ENCODE data around the gene SCGB1C1.

SCGB1C1 gene

DNA sequence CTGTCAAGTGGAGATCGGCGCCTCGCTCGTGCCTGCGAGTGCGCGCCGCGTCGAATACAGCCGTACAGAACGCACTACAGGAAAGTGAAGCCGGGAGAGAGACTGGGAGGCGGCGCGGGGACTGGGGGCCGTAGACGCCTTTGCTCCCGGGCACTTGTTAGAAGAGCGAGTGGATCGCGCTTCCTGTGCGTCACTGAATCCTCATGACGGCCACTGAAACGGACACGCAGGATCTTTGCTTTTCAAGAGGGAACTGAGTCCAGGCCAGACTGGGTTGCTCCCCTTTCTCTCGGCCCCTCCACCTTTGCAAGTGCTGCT is 14.9 kb downstream of the SCGB1C1 start:
- peak overlapping the region; percentile 99 for H3K27ac ChIP-seq (ENCODE audit: low read depth, low read length)
- peak overlapping the region; percentile 91 for H3K4me3 ChIP-seq (ENCODE audit: low read length)
- peak overlapping the region; percentile 99 for H3K9ac ChIP-seq (ENCODE audit: low read length)
- H3K4me1 ChIP-seq (ENCODE audit: control insufficient read depth, insufficient read depth, low read length): peaks cover 23% of the 10 kb centered on the region
- peaks cover 56% of the 10 kb centered on the region for H3K36me3 ChIP-seq (ENCODE audit: control insufficient read depth, insufficient read depth, low read length)
- H3K27me3 ChIP-seq (ENCODE audit: control insufficient read depth, insufficient read depth, low read length): no peaks in the 10 kb centered on the region

DNA sequence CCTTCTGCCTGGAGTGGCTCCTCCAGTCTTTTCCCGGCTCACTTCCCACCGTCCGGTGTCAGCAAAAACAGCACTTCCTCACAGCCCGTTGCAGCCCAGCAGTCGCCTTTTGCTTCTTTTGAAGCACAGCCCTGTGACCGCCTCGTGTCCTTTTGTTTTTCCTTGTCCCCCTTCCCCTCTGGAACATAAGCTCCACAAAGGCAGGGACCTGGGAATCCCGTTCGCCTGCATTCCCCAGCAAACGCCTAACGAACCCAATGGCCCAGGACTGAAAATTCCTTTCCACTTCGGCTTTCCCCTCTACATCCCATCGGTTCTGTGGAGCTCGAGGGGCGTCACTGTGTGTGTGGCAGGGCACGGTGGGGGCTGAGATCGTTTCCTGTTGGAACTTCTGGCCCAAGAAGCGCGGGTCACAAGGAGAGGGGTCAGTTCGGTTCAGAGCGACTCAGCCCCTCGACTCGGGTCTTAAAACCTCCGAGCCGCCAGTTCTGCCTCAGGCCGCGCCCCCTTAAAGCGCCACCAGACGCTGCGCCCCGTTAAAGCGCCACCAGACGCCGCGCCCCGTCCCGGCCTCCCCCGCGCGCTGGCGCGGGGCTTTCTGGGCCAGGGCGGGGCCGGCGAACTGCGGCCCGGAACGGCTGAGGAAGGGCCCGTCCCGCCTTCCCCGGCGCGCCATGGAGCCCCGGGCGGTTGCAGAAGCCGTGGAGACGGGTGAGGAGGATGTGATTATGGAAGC is 15.5 kb downstream of the SCGB1C1 start:
- peak overlapping the region; percentile 91 for H3K4me3 ChIP-seq (ENCODE audit: low read length)
- peak overlapping the region; percentile 99 for H3K9ac ChIP-seq (ENCODE audit: low read length)
- H3K36me3 ChIP-seq (ENCODE audit: control insufficient read depth, insufficient read depth, low read length): peaks cover 58% of the 10 kb centered on the region
- H3K27me3 ChIP-seq (ENCODE audit: control insufficient read depth, insufficient read depth, low read length): no peaks in the 10 kb centered on the region
- peak overlapping the region; percentile 99 for H3K27ac ChIP-seq (ENCODE audit: low read depth, low read length)
- peaks cover 23% of the 10 kb centered on the region for H3K4me1 ChIP-seq (ENCODE audit: control insufficient read depth, insufficient read depth, low read length)

DNA sequence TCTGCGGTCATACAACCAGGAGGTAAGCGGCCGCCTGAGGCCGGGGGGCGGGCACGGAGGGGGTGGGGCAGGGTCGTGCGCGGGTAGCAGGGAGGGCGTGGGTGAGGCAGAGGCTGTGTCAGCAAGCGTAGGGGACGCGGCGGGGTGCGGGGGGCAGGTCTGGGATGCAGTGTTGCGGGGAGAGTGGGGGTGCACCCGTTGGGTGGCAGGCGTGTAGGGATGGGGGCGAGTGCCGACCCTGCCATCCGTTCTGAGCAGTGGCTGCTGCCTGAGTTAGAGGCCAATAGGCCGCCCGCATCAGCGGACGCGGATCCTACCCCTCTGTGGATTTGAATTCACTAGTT is 16.0 kb downstream of the SCGB1C1 start:
- peaks cover 56% of the 10 kb centered on the region for H3K36me3 ChIP-seq (ENCODE audit: control insufficient read depth, insufficient read depth, low read length)
- no peaks in the 10 kb centered on the region for H3K27me3 ChIP-seq (ENCODE audit: control insufficient read depth, insufficient read depth, low read length)
- peak overlapping the region; percentile 99 for H3K27ac ChIP-seq (ENCODE audit: low read depth, low read length)
- H3K4me3 ChIP-seq (ENCODE audit: low read length): peak overlapping the region; percentile 91
- peaks cover 23% of the 10 kb centered on the region for H3K4me1 ChIP-seq (ENCODE audit: control insufficient read depth, insufficient read depth, low read length)
- peak overlapping the region; percentile 66 for H3K9ac ChIP-seq (ENCODE audit: low read length)

DNA sequence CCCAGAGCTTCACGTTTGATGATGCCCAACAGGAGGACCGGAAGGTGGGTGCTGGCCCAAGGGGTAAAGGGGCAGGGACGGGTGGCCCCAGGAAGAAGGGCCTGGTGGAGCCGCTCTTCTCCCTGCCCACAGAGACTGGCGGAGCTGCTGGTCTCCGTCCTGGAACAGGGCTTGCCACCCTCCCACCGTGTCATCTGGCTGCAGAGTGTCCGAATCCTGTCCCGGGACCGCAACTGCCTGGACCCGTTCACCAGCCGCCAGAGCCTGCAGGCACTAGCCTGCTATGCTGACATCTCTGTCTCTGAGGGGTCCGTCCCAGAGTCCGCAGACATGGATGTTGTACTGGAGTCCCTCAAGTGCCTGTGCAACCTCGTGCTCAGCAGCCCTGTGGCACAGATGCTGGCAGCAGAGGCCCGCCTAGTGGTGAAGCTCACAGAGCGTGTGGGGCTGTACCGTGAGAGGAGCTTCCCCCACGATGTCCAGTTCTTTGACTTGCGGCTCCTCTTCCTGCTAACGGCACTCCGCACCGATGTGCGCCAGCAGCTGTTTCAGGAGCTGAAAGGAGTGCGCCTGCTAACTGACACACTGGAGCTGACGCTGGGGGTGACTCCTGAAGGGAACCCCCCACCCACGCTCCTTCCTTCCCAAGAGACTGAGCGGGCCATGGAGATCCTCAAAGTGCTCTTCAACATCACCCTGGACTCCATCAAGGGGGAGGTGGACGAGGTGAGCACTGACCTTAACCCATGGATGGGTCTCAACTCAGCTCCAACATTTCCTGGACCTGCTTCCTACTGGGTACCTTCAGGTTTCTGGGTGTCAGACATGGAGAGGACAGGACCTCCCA is 16.6 kb downstream of the SCGB1C1 start:
- no peaks in the 10 kb centered on the region for H3K27me3 ChIP-seq (ENCODE audit: control insufficient read depth, insufficient read depth, low read length)
- H3K27ac ChIP-seq (ENCODE audit: low read depth, low read length): peak overlapping the region; percentile 99
- H3K36me3 ChIP-seq (ENCODE audit: control insufficient read depth, insufficient read depth, low read length): peaks cover 56% of the 10 kb centered on the region
- peak overlapping the region; percentile 91 for H3K4me3 ChIP-seq (ENCODE audit: low read length)
- peaks cover 23% of the 10 kb centered on the region for H3K4me1 ChIP-seq (ENCODE audit: control insufficient read depth, insufficient read depth, low read length)
- H3K9ac ChIP-seq (ENCODE audit: low read length): peak overlapping the region; percentile 66

DNA sequence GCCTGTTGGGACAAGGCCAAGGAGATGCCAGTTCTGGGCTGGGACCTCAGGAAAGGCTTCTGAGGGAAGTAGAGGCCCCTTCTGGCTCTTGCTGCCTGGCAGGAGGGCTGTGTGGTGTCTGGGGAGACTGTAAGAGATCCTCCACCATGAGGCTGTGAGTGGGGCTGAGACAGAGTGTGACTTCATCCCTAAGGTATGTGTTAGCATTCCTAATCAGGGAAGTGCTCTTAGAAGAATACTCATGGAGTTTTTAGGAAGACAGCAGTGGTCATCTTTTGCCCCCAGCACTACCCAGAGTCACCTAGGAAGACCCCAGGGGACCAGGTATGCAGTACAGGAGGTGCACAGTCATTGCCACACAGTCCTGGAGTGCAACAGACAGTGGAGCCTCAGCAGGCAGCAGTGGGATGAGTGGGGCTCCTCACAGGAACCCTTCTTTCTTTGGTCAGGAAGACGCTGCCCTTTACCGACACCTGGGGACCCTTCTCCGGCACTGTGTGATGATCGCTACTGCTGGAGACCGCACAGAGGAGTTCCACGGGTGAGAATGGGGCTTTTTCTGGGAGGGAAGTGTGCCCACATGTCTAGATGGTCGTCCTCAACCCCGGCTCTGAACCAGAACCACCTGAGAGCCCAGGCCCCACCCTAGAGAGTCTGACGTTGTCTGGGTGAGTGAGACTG is 17.4 kb downstream of the SCGB1C1 start:
- Histone ChIP-seq H3K36me3 (ENCODE audit: control insufficient read depth, insufficient read depth, low read length) (peaks cover 52% of the 10 kb centered on the region), H3K27me3 (ENCODE audit: control insufficient read depth, insufficient read depth, low read length) (no peaks in the 10 kb centered on the region), H3K27ac (ENCODE audit: low read depth, low read length) (no peak overlapping the region), H3K4me1 (ENCODE audit: control insufficient read depth, insufficient read depth, low read length) (peaks cover 23% of the 10 kb centered on the region), H3K4me3 (ENCODE audit: low read length) (no peak overlapping the region), H3K9ac (ENCODE audit: low read length) (no peak overlapping the region)

DNA sequence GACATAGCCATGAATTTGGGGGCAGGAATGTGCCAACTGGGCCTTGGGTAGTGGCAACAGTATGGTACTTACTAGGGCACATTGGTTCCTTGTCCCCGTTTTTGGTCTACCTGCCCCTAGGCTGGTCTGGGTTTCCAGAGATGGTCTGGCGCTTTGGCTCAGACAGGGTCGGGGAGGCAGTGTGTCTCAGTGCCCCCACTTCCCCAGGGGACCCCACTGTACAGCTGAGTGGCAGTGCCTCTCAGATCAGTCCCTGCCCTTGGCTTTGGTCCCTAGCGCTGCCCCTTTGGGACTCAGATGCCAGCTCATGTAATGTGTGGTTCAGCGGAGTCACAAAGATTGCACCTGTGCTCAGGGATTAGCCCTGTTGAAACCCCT is 17.9 kb downstream of the SCGB1C1 start:
- peaks cover 48% of the 10 kb centered on the region for H3K36me3 ChIP-seq (ENCODE audit: control insufficient read depth, insufficient read depth, low read length)
- H3K4me1 ChIP-seq (ENCODE audit: control insufficient read depth, insufficient read depth, low read length): peaks cover 20% of the 10 kb centered on the region
- no peaks in the 10 kb centered on the region for H3K27me3 ChIP-seq (ENCODE audit: control insufficient read depth, insufficient read depth, low read length)
- H3K4me3 ChIP-seq (ENCODE audit: low read length): no peak overlapping the region
- H3K9ac ChIP-seq (ENCODE audit: low read length): no peak overlapping the region
- no peak overlapping the region for H3K27ac ChIP-seq (ENCODE audit: low read depth, low read length)

DNA sequence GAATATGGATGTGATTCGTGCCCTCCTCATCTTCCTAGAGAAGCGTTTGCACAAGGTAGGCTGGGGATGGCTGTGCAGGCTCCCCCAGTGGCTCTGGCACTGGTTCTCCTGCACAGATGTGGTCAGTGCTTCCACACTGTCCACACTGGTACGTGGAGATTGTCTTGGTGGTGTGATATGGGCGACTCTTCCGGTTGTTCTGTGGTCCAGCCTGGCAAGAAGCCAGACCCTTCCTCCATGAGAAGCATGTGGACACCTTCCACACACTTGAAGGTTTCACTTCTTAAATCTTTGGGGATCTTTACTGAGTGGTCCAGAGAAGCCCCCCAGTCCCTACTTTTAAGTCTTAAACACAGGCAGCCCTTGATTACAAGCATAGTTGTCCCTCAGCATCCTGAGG is 18.4 kb downstream of the SCGB1C1 start:
- Histone ChIP-seq H3K36me3 (ENCODE audit: control insufficient read depth, insufficient read depth, low read length) (peaks cover 50% of the 10 kb centered on the region), H3K27ac (ENCODE audit: low read depth, low read length) (no peak overlapping the region)

DNA sequence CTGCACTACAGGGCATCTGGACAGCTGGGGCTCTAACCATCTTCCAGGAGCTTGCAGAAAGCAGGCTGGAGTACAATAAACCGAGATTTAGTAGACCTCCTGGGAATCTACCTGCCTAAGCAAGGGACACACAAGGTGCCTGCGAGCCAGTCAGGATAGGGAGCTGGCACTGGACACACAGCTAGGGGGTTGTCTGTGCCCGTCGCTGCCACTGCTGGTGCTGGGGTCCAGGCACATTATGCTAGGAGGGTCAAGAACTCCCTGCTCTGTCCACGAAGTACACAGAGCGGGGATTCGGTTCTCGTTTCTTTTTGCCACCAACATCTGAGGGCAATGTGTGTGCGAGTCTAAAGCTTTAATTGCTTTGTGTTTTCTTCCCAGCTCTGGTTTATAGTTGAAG is 18.9 kb downstream of the SCGB1C1 start:
- H3K27ac ChIP-seq (ENCODE audit: low read depth, low read length): no peak overlapping the region
- H3K4me1 ChIP-seq (ENCODE audit: control insufficient read depth, insufficient read depth, low read length): peaks cover 13% of the 10 kb centered on the region
- H3K36me3 ChIP-seq (ENCODE audit: control insufficient read depth, insufficient read depth, low read length): peaks cover 53% of the 10 kb centered on the region
- H3K27me3 ChIP-seq (ENCODE audit: control insufficient read depth, insufficient read depth, low read length): no peaks in the 10 kb centered on the region
- H3K4me3 ChIP-seq (ENCODE audit: low read length): no peak overlapping the region
- H3K9ac ChIP-seq (ENCODE audit: low read length): no peak overlapping the region

More for the DNA sequence above, 18.4 kb downstream of the SCGB1C1 start:
- no peak overlapping the region for H3K9ac ChIP-seq (ENCODE audit: low read length)
- H3K27me3 ChIP-seq (ENCODE audit: control insufficient read depth, insufficient read depth, low read length): no peaks in the 10 kb centered on the region
- peaks cover 15% of the 10 kb centered on the region for H3K4me1 ChIP-seq (ENCODE audit: control insufficient read depth, insufficient read depth, low read length)
- no peak overlapping the region for H3K4me3 ChIP-seq (ENCODE audit: low read length)

DNA sequence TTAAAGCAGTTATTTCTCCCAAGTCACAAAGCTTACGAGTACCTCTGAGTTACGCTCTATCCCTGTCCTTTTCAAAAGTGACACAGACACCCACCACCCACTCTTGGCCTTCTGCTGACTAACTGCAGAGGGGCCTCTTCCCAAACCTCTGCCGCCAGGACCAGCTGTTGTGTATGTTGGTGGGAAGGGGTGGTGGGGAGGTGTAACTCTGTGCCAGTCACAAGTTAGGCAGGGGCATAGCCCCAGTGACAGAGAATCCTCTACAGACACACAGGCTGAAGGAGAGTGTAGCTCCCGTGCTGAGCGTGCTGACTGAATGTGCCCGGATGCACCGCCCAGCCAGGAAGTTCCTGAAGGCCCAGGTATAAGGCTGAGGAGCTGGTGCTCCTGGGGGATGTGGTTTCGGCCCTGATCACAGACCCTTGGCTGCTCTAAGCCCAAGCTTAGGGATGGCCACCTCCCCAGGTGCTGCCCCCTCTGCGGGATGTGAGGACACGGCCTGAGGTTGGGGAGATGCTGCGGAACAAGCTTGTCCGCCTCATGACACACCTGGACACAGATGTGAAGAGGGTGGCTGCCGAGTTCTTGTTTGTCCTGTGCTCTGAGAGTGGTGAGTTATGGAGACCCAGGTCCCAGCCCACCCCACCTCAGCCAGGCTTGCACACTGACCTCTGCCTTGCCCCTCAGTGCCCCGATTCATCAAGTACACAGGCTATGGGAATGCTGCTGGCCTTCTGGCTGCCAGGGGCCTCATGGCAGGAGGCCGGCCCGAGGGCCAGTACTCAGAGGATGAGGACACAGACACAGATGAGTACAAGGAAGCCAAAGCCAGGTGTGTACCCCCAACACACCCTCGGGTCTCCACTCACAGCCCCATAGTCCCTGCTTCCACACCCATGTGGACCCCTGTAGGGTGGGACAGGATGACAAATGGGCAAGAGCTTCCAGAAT is 19.5 kb downstream of the SCGB1C1 start:
- H3K27ac ChIP-seq (ENCODE audit: low read depth, low read length): no peak overlapping the region
- peaks cover 53% of the 10 kb centered on the region for H3K36me3 ChIP-seq (ENCODE audit: control insufficient read depth, insufficient read depth, low read length)
- peaks cover 13% of the 10 kb centered on the region for H3K4me1 ChIP-seq (ENCODE audit: control insufficient read depth, insufficient read depth, low read length)
- H3K4me3 ChIP-seq (ENCODE audit: low read length): no peak overlapping the region
- no peak overlapping the region for H3K9ac ChIP-seq (ENCODE audit: low read length)
- H3K27me3 ChIP-seq (ENCODE audit: control insufficient read depth, insufficient read depth, low read length): no peaks in the 10 kb centered on the region

DNA sequence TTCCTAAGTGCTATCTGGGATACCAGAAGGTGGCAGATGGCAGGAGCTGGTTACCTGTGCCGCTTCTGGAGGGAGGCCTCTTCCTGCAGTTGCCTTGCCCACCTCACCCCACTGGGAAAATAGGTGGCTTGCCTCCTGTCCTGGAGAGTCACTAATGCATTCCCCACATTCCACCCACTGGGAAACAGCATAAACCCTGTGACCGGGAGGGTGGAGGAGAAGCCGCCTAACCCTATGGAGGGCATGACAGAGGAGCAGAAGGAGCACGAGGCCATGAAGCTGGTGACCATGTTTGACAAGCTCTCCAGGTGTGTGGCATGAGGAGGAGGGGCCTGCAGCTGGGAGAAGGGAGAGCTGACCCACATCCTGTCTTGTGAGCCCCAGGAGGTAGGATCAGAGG is 20.2 kb downstream of the SCGB1C1 start:
- Histone ChIP-seq H3K27ac (ENCODE audit: low read depth, low read length) (no peak overlapping the region), H3K36me3 (ENCODE audit: control insufficient read depth, insufficient read depth, low read length) (peaks cover 53% of the 10 kb centered on the region), H3K4me1 (ENCODE audit: control insufficient read depth, insufficient read depth, low read length) (peaks cover 13% of the 10 kb centered on the region), H3K4me3 (ENCODE audit: low read length) (no peak overlapping the region), H3K27me3 (ENCODE audit: control insufficient read depth, insufficient read depth, low read length) (no peaks in the 10 kb centered on the region), H3K9ac (ENCODE audit: low read length) (no peak overlapping the region)

DNA sequence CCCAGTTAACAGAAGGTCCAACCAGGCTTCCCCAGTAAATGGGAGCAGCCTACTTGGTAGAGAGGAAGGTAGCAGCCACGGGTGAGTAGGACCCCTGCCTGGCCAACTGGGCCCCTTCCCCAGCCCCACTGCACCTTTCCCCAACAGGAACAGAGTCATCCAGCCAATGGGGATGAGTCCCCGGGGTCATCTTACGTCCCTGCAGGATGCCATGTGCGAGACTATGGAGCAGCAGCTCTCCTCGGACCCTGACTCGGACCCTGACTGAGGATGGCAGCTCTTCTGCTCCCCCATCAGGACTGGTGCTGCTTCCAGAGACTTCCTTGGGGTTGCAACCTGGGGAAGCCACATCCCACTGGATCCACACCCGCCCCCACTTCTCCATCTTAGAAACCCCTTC is 21.2 kb downstream of the SCGB1C1 start:
- peaks cover 53% of the 10 kb centered on the region for H3K36me3 ChIP-seq (ENCODE audit: control insufficient read depth, insufficient read depth, low read length)

More for the DNA sequence above, 21.2 kb downstream of the SCGB1C1 start:
- Histone ChIP-seq H3K9ac (ENCODE audit: low read length) (no peak overlapping the region), H3K27ac (ENCODE audit: low read depth, low read length) (no peak overlapping the region), H3K27me3 (ENCODE audit: control insufficient read depth, insufficient read depth, low read length) (no peaks in the 10 kb centered on the region), H3K4me1 (ENCODE audit: control insufficient read depth, insufficient read depth, low read length) (peaks cover 13% of the 10 kb centered on the region), H3K4me3 (ENCODE audit: low read length) (no peak overlapping the region)

Measured in rectal smooth muscle tissue (tissue), 1 donor.